HG02885 (cell line): ENCODE measurements around the gene BLOC1S6.
A peak's percentile ranks its signal among the peaks of the same experiment; 100 is the strongest.

Experiments
- ATAC-seq: cut with Tn5 transposase; IDR thresholded peaks from one replicate; pipeline ENCODE4 v1.9.1; 2021; ENCODE audit warnings: mild to moderate bottlenecking; ENCODE audit not compliant: unreplicated experiment, poor library complexity

BLOC1S6 gene, protein sequence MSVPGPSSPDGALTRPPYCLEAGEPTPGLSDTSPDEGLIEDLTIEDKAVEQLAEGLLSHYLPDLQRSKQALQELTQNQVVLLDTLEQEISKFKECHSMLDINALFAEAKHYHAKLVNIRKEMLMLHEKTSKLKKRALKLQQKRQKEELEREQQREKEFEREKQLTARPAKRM

DNA sequence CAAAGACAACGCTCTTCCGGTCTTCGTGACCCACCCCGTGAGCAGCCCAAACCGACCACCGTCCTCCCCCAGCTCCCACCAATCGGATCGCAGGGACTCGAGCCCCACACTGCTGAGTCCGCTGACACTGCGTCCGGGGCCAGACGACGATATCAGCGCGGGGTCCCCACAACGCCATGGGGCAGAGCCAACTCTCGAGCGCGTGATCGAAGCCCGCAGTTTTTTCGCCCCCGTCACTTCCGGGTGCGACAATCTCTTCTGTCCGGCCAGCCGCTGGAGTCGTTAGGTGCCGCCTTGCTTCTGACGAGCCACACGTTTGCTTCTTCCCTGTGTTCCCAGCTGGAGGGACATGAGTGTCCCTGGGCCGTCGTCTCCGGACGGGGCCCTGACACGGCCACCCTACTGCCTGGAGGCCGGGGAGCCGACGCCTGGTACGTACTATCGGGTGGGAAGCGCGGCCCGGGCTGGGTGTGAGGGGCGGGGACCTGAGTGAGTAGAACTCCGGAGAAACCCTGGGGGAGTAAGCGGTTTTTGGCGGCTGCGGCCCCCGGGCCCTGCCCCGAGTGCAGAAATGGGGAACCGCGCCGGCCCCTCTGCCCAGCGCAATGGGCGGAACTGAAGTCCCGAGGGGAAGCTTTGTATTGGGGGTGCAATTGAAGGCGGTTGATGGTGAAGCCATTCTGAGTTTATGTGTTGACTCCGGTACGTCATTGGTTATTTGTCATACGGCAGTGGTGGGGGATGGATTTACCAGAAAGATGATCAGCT is at the start of gene BLOC1S6:
Gene BLOC1S6 (plus strand): TSS at position 285 of the 768 bp plus-strand sequence. CDS start 65 bp downstream, at position 350.
- peak; percentile 80 for ATAC-seq

DNA sequence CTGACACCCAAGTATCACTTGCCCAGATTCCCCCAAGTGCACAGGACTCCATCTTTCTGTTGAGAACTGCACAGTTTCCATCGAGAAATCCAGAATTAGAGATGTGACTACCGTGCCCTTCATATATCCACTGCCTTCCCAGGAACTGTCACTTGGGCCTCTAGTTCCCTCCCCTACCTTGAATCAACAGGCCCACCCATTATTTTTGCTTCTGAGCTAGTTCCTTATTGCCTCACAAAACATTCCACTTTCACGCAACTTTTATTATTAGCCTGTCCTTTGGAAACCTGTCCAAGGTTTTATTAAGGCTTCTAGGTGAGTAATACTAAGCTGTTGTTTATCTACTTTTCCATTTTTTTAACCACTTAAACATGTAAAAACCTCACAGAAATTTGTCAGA is 47.5 kb upstream of the BLOC1S6 start:
- ATAC-seq = no peak

- no peak for ATAC-seq
Measured at GRCh38 chr15:45540531-45540930, 46.6 kb upstream of the BLOC1S6 start.

- ATAC-seq = no peak
Measured at GRCh38 chr15:45543051-45543450, 44.1 kb upstream of the BLOC1S6 start.

- ATAC-seq = peak; percentile 51
Measured at GRCh38 chr15:45544266-45545023, 42.7 kb upstream of the BLOC1S6 start.

- ATAC-seq = no peak
Measured at GRCh38 chr15:45546789-45547188, 40.4 kb upstream of the BLOC1S6 start.

GRCh38 chr15:45548753-45549520 is 38.2 kb upstream of the BLOC1S6 start:
- no peak for ATAC-seq

DNA sequence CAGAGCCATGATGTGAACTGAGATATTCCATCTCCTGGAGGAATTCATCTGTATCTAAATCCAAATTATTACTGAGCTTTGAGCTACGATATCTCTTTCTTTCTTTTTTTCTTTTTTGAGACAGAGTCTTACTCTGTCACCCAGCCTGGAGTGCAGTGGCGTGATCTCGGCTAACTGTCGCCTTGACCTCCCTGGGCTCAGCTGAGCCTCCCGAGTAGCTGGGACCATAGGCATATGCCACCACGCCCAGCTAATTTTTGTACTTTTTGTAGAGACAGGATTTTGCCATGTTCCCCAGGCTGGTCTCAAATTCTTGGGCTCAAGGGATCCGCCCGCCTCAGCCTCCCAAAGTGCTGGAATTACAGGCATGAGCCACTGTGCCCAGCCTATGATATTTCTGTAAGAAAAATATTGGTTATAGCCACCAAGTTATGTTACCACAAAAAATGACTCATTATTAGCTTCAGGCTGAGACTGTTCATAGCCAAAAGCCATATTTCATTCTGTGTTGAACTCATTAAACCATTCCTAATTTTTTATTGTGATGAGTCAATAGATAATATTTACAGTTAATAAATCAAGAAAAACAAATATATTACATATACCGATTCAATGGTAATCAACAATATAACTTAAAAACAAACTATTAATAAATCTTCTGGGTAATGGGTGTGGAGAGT is 37.5 kb upstream of the BLOC1S6 start:
- no peak for ATAC-seq

DNA sequence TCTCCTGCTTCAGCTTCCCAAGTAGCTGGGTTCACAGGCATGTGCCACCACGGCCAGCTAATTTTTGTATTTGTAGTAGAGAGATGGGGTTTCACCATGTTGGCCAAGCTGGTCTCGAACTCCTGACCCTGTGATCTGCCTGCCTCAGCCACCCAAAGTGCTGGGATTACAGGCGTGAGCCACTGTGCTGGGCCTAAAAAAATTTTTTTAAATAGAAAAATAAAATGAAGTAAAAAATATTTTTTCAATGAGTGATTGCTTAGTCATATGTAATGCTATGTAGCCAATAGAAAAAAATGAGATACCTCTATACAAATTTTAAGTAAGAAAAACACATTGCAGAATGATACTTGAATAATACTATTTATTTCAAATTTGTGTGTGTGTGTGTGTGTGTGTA is 36.7 kb upstream of the BLOC1S6 start:
- ATAC-seq = no peak

DNA sequence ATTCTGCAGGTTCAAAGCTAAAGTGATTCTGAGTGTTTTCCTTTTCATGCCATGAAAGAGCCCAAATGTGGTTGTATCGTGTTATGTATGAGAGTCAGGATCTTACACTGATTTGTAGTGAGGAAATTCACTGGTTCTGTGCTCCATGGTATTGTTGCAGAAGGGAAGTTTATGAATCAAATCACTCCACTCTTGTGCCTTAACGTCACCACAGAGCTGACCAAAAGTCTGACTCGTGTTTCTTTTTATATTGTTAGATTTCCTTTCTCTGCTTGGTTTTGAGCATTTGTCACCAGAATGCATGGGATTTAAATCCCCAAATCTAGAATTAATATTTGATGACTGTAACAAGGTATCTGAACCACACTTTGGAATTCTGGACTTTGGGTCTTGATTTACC is 35.5 kb upstream of the BLOC1S6 start:
- no peak for ATAC-seq

DNA sequence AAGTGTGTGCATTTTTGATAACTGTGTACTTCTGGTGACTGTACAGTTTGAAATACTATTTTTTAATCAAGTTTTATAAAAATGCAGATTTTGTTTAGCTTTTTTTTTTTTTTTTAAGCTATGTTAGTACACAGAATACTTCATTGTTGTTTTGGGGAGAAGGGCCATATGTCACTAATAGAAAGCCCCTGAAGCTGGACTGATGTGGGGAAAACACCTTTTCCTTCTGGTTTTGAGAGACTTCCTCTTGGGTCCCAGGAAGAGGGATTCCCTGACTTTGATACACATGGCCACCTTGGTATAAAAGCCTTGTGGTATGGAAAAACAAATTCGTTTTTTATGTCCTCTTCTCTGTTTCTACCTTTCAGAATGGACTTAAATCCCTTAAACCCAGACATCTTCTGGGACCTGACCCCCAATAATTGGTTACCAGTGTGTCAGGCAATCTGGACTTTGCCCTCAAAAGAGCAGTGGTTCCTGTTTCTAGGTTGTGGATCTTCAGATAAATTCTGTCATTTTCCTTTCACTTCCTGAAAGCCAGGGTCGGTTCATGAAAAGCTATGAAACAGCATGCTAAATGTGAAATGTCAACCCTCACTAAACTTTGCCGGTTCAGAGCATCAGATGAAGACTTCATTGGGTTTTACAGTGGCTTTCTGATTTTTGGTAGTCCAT is 31.1 kb upstream of the BLOC1S6 start:
- ATAC-seq = no peak

- no peak for ATAC-seq
Measured at GRCh38 chr15:45572617-45573016, 14.6 kb upstream of the BLOC1S6 start.

DNA sequence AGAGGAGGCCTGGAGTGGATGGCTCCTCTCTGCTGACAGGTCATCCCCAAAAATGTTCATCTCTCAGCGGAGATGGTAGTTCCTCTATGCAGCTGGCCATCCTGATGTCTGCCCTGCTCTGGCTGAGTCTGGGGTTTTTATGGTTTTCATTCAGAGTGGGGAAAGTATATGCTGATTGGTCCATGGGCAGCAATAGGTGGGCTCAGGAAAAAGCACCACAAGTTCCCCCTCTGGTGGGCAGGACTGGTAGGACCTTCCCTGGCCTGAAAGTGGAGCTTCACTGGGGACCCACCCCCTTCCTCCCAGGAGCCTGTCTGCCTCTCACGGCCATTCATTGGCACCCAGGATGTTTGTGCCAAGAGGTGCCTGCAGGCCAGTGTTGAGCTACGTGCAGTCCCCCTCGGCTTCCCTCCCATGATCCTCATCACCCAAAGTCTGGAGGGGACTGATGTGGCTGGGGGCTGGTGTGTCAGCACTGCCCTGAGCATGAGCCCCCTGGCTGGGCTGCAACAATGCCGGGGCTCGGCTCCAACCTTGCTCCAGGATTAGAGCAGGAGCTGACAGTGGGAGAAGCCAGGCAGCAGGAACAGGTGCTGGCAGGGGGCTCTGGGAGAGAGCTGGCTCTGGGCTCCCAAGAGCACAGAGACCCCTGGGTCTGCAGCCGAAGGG is 13.1 kb upstream of the BLOC1S6 start:
- ATAC-seq = no peak

DNA sequence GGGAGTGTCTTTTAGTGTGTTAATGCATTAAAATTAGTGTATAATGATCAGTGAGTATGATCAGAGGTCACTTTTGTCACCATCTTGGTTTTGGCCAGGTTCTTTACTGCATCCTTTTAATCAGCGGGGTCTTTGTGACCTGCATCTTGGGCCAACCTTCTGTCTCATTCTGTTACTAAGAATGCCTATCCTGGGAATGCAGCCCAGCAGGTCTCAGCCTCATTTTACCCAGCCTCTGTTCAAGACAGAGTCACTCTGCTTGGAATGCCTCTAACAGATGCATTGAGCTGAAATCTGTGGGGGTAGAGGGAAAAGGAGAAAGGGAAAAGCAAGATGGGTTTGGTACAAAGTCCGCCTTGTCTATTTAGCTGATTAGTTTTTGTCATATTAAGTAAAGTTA is 5.3 kb upstream of the BLOC1S6 start:
- ATAC-seq = no peak

- no peak for ATAC-seq
Measured at GRCh38 chr15:45583731-45584639, 3.2 kb upstream of the BLOC1S6 start.

DNA sequence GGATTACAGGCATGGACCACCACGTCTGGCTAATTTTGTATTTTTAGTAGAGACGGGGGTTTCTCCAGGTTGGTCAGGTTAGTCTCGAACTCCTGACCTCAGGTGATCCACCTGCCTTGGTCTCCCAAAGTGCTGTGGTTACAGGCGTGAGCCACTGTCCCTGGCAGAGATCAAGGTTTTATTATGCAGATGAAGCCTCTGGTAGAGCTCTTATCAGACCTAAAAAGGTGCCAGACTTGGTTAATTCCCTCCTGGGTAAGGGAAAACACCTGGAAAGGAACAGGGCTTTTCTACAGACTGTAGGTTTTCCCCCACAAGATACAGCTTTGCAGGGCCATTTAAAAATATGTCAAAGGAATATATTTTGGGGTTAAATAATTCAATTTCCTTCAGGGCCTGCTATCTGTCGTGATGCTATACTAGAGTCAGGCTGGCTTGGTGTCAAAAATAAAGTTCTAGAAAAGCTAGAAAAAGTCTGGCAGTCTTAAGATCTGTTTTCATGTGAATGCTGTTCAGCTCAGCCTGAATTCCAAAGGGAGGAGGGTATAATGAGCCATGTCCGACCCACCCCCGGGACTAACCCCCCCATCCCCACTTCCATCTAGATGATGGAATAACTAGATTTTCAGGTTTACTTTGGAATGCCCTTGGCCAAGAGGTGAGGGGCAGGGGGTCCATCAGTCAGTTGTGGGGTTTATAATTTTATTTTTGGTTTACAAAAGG is 1.9 kb upstream of the BLOC1S6 start:
- no peak for ATAC-seq

DNA sequence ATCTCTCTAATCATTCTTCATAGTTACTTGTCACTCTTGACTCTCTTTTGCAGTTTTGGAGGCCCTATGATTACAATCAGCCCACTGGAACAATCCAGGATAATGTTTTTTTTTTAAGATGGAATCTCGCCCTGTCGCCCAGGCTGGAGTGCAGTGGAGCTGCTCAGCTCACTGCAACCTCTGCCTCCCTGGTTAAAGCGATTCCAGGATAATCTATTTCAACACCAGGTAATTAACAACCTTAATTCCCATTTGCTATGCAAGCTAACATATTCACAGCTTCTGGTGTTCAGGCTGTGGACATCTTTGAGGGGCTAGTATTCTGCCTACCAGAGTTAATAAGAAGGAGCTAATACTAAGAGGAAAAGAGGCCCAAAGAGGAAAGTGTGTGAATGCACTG is 1.1 kb upstream of the BLOC1S6 start:
- ATAC-seq = no peak
